ENCODE measurements around the gene PRDM13.

GRCh38 chr6:99605911-99606655 lies 550 bp upstream of the PRDM13 start:
- no peak for TF ChIP-seq CTCF (IDR thresholded peaks at IDR 0.05; ENCODE audit: low read depth, low read length)
- no peak for TF ChIP-seq EZH2phosphoT487 (IDR thresholded peaks at IDR 0.05; ENCODE audit: low read depth)

Measured in OCI-LY3 (cell line).